Inflammatory macrophage (primary cell): ENCODE results near the gene RPS6KA4.
A peak's percentile ranks its signal among the peaks of the same experiment; 100 is the strongest.

Source experiments
- DNase-seq, 2 donors: peaks; one replicate each; pipeline ENCODE4 v3.0.0-alpha.2; 2020 to 2022

Gene RPS6KA4

GRCh38 chr11:64327375-64327774 is 31.6 kb upstream of the RPS6KA4 start:
- DNase-seq, result no peak

- DNase-seq, result no peak
Observed at GRCh38 chr11:64327993-64328392, 31.0 kb upstream of the RPS6KA4 start.

GRCh38 chr11:64330888-64331287 is 28.1 kb upstream of the RPS6KA4 start:
- no peak for DNase-seq

- DNase-seq, result peak; percentile 90 to 93
Observed at GRCh38 chr11:64331569-64332371, 27.2 kb upstream of the RPS6KA4 start.

- DNase-seq, result no peak
Observed at GRCh38 chr11:64333556-64333955, 25.4 kb upstream of the RPS6KA4 start.

GRCh38 chr11:64334764-64335735 is 23.9 kb upstream of the RPS6KA4 start:
- peak; percentile 68 to 80 for DNase-seq

DNA sequence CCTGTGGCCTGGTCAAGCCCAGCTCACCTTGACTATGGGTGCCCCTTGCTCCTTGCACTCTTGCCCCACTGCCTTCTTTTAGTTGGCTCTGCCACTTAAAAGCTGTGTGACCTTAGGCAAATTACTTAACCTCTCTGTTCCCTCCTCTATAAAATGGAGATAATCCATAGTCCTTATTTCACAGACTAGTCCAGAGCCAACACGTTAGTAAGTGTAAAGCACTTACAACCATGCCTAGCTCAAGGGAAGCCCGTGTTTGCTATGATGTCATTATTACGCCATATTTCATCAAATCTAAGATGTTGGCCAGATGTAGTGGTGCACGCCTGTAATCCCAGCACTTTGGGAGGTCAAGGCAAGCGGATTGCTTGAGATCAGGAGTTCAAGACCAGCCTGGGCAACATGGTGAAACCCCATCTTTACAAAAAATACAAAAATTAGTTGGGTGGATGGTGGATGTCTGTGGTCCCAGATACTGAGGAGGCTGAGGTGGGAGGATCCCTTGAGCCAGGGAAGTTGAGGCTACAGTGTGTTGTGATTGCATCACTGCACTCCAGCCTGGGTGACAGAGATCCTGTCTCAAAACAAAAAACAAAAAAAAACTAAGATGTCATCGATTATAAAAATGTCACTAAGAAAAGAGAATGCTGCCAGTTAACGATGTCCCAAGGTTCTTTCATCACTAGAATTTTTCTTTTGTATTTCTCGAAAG is 21.3 kb upstream of the RPS6KA4 start:
- DNase-seq, result no peak

- no peak for DNase-seq
Observed at GRCh38 chr11:64338716-64339115, 20.2 kb upstream of the RPS6KA4 start.

DNA sequence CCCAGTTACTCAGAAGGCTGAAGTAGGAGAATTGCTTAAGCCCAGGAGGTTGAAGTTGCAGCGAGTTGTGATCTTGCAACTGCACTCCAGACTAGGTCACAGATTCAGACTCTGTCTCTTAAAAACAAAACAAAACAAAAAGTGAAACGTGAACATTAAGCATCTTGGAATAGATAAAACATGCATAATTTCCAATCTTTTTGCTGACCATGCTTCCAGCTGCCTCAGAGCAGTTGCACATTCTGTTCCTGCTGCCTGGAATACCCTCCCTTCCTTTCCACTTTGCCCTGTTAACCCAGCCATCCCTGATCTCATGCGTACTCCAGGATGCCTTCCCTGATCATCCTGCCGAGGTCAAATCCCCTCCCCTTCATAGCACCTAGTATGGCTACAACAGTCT is 19.7 kb upstream of the RPS6KA4 start:
- DNase-seq, result no peak

GRCh38 chr11:64339754-64340408 is 19.1 kb upstream of the RPS6KA4 start, which contains the start of gene CCDC88B:
Gene CCDC88B (plus strand): TSS chr11:64340204. CDS start chr11:64340267, 63 bp downstream.
- DNase-seq, result peak; percentile 59 to 73

GRCh38 chr11:64340671-64341335 is 18.2 kb upstream of the RPS6KA4 start:
- DNase-seq, result peak; percentile 47 to 52

- DNase-seq, result no peak
Observed at GRCh38 chr11:64341429-64341828, 17.5 kb upstream of the RPS6KA4 start.

GRCh38 chr11:64341851-64342791 is 16.8 kb upstream of the RPS6KA4 start:
- peak; percentile 89 to 91 for DNase-seq

DNA sequence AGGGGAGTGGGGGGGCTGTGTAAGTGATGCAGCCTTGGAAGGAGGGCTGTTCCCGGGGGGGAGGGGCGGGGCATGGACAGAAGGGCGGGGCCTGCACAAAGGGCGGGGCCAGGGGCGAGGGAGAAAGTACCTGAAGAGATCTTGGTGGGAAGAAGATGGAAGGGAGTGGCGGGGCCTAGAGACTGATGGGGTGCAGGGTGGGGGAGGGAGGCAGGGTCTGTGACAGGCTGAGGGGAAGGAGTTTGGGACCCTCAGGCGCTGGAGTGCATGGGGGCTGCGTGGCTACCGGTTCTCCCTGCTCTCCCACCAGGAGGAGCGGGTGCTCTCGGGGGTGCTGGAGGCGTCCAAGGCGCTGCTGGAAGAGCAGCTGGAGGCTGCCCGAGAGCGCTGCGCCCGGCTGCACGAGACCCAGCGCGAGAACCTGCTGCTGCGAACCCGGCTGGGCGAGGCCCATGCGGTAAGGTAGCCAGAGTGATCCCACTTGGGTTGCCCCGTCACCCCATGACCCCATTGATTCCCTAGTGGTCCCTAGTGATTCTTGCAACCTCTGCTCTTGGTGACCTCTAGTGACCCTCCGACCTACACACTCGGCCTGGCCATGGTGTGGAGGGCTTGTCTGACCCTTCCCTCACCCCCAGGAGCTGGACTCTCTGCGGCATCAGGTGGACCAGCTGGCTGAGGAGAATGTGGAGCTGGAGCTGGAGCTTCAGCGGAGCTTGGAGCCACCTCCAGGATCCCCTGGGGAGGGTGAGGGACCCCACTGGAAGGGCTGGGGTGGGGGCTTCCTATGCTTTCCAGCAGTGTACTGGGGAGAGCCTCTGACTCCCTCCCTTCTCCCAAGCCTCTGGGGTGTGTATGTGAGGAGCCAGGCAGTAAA is 15.9 kb upstream of the RPS6KA4 start:
- DNase-seq, result no peak

DNA sequence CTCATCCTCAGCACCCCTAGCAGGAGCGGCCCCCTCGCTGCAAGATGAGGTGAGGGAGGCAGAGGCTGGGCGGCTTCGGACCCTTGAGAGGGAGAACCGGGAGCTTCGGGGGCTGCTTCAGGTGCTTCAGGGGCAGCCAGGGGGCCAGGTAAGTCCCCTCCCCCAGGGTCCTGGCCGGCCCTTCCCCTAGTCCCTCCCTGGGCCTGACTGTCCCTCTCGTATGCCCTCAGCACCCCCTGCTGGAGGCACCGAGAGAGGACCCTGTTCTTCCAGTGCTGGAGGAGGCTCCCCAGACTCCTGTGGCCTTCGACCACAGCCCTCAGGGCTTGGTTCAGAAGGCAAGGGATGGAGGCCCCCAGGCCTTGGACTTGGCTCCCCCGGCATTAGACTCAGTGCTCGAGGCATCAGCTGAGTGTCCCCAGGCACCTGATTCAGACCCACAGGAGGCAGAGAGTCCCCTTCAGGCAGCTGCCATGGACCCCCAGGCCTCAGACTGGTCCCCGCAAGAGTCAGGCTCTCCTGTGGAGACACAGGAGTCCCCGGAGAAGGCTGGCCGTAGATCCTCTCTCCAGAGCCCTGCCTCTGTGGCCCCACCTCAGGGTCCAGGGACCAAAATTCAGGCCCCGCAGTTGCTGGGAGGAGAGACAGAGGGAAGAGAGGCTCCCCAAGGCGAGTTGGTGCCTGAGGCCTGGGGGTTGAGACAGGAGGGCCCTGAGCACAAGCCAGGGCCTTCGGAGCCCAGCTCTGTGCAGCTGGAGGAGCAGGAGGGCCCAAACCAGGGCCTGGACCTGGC is 15.0 kb upstream of the RPS6KA4 start:
- DNase-seq, result peak in 1 of 2 donors; percentile 13

DNA sequence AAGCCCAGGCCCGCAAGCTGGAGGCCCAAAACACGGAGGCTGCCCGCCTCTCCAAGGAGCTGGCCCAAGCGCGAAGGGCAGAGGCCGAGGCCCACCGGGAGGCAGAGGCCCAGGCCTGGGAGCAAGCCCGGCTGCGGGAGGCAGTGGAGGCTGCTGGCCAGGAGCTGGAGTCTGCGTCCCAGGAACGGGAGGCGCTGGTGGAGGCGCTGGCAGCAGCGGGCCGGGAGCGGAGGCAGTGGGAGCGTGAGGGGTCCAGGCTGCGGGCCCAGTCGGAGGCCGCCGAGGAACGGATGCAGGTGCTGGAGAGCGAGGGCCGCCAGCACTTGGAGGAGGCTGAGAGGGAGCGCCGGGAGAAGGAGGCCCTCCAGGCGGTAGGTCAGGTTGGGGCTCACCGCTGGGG is 14.2 kb upstream of the RPS6KA4 start:
- DNase-seq, result no peak

DNA sequence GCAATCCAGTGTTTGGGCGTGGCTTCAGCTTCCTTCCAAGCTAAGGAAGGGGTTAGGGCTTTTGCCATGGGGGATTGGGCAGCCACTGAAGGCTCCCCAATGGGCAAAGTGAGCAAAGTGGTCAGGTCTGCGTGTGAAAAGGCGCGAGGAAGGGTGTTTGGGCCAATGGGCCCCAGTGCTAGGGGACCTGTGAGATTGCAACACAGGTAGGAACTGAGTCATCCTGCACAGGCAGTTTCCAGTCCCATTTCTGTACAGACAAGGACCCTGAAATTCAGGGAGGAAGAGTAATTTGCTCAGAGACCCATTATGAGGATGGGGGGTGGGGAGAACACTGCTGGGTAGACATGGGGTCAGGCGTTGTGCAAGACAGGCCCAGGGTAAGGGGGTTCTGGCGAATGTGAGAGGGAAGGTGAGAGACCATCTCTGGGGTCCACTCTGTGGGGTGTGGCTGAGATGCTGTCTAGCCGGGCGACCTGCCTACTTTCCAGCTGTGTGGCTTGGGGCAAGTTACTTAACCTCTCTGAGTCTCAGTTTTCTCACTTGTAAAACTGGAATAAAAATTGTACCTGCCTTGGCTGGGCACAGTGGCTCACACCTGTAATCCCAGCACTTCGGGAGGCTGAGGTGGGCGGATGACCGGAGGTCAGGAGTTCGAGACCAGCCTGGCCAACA is 11.6 kb upstream of the RPS6KA4 start:
- DNase-seq, result no peak
